Panc1 (cell line): ENCODE measurements around the gene CHAF1A. TPM values are rescaled to one million over a fixed set of nuclear protein-coding genes. Genes with fewer than 3 reads are reported as not detected.
A peak's percentile ranks its signal among the peaks of the same experiment; 100 is the strongest.

Experiments
- ATAC-seq: fragments of 200-7000 bp; cut with Tn5 transposase; 2 replicates; pipeline ENCODE4 v1.9.1; 2020; ENCODE audit warnings: mild to moderate bottlenecking, moderate library complexity
- BruUV-seq: library from RNA; stranded (reverse); fragments of 400-500 nt; replicated peaks from 2 replicates; lab custom pipeline; 2021; lab: Mats Ljungman, UMichigan
- CTCF ChIA-PET: fragments of 300-600 bp; sonication (Branson Sonifier 250); formaldehyde crosslinking; loops from one replicate; lab custom pipeline; 2022; ENCODE audit warnings: antibody characterized with exemption; lab: Charles Lee
- POLR2A ChIA-PET: fragments of 300-600 bp; sonication (Branson Sonifier 250); formaldehyde crosslinking; loops from one replicate; lab custom pipeline; 2022; ENCODE audit warnings: antibody characterized with exemption; lab: Charles Lee
- DNase-seq: peaks from one replicate; pipeline ENCODE4 v3.0.0-alpha.2; 2010; ENCODE audit warnings: low read depth, low spot score
- H3K27ac ChIP-seq: 2 replicates; pipeline ENCODE4 v1.5.1; 2011; ENCODE audit warnings: mild to moderate bottlenecking, low read length, inconsistent platforms
- H3K27me3 ChIP-seq: fragments of 200-500 bp; sonication (Bioruptor generic); 2 replicates; pipeline ENCODE4 v1.6.0; 2014; ENCODE audit warnings: low read length, inconsistent platforms; ENCODE audit not compliant: control insufficient read depth, insufficient read depth
- H3K36me3 ChIP-seq: fragments of 200-500 bp; sonication (Bioruptor generic); 2 replicates; pipeline ENCODE4 v1.5.1; 2014; ENCODE audit warnings: inconsistent platforms, mild to moderate bottlenecking, low read length, moderate library complexity; ENCODE audit not compliant: control insufficient read depth, insufficient read depth
- H3K4me1 ChIP-seq: 2 replicates; pipeline ENCODE4 v1.5.1; 2011; ENCODE audit warnings: inconsistent platforms, mild to moderate bottlenecking, low read length, moderate library complexity; ENCODE audit not compliant: control insufficient read depth, insufficient read depth
- H3K4me3 ChIP-seq, 2 experiments: 2 replicates each; pipeline ENCODE4 v1.5.1; 2011 to 2012; ENCODE audit warnings: low read depth in 2 of 2, low read length in 2 of 2, mild to moderate bottlenecking in 2 of 2, inconsistent platforms in 1 of 2, moderate library complexity in 1 of 2
- H3K9me3 ChIP-seq: fragments of 200-500 bp; sonication (Bioruptor generic); 2 replicates; pipeline ENCODE4 v1.5.1; 2014; ENCODE audit warnings: low read depth, mild to moderate bottlenecking, inconsistent platforms, low read length, moderate library complexity; ENCODE audit not compliant: control insufficient read depth, insufficient read depth
- POLR2AphosphoS5 ChIP-seq: IDR thresholded peaks from 2 replicates; pipeline ENCODE4 v1.6.1; 2012; ENCODE audit warnings: mild to moderate bottlenecking, low read depth, low read length, moderate library complexity
- SIN3A ChIP-seq: IDR thresholded peaks from 2 replicates; pipeline ENCODE4 v1.6.1; 2012; ENCODE audit warnings: low read depth, mild to moderate bottlenecking, low read length, moderate library complexity, borderline replicate concordance; ENCODE audit not compliant: insufficient read depth
- TCF7L2 ChIP-seq: IDR thresholded peaks from 2 replicates; pipeline ENCODE4 v1.6.1; 2011; ENCODE audit warnings: mild to moderate bottlenecking, low read depth, low read length, inconsistent platforms
- in situ Hi-C: cut with HindIII; loops from 2 replicates; pipeline ENCODE4 v1.10.0; 2016; ENCODE audit warnings: low sequenced_read_pairs, low pct_unique_long_range_greater_than_20kb
- intact Hi-C: fragments of 100-400 bp; cut with micrococcal nuclease; formaldehyde crosslinking; loops from one replicate; pipeline ENCODE4 v1.10.0; 2022; ENCODE audit not compliant: unreplicated experiment
- total RNA-seq: library from RNA; stranded (reverse); gene quantifications from one replicate; pipeline ENCODE4 v1.2.1, GENCODE V29; 2021; ENCODE audit not compliant: unreplicated experiment
- TF ChIP-seq, protein P1 (sequence below), 2 experiments: IDR thresholded peaks; 2 replicates each; pipeline ENCODE4 v1.6.1; 2011 to 2012; ENCODE audit warnings: low read depth in 2 of 2, control low read depth in 1 of 2, low read length in 1 of 2, mild to moderate bottlenecking in 1 of 2, moderate library complexity in 1 of 2; ENCODE audit not compliant: insufficient read depth in 1 of 2

Gene CHAF1A
- total RNA-seq, 1 experiment from 2014 or later: 45.4 TPM

DNA sequence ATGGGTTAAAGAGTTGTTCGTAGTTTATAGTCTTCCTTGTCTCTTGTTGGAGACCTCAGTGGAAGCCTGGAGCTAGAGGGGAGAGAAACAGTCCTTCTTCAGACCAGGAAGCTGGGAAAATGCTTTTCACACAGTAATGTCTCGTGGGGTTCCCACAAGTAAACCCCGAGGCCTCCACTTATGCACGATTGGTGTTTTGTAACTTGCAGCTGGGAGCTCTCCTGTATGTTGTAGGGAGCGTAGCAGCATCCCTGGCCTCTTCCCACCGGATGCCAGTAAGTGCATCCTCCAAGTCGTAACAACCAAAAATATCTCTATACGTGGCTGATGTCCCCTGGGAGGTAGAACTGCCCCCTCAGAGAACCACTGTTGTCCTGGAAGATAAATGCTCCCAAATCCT, 3.5 kb downstream of the CHAF1A start:
- H3K9me3 ChIP-seq: no peaks in the 10 kb centered on the region
- in situ Hi-C loops (no loop called here), intact Hi-C loops (no loop called here)
- peaks cover 2% of the 10 kb centered on the region for H3K36me3 ChIP-seq
- no peak overlapping the region for H3K27ac ChIP-seq
- no peak overlapping the region for H3K4me3 ChIP-seq
- BruUV-seq: TSS peak; percentile 40
- DNase-seq: no peak
- TF ChIP-seq POLR2AphosphoS5 (no peak), TCF7L2 (no peak), SIN3A (no peak)
- ATAC-seq: no peak
- POLR2A ChIA-PET: no interaction called here
- CTCF ChIA-PET: no interaction called here
- no peaks in the 10 kb centered on the region for H3K27me3 ChIP-seq
- peaks cover 8% of the 10 kb centered on the region for H3K4me1 ChIP-seq

DNA sequence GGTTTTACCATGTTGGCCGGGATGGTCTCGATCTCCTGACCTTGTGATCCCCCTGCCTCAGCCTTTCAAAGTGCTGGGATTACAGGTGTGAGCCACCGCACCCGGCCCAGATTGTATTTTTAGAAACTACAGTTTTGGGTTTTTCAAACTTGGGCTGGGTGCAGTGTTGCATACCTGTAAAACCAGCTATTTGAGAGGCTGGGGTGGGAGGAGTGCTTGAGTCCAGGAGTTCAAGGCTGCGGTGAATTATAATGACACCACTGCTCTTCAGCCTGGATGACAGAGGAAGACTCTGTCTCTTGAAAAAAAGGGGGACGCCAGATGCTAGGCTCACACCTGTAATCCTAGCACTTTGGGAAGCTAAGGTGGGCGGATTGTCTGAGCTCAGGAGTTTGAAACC, 4.2 kb downstream of the CHAF1A start:
- Histone ChIP-seq H3K27ac (no peak overlapping the region), H3K4me3 (no peak overlapping the region), H3K27me3 (no peaks in the 10 kb centered on the region), H3K4me1 (peaks cover 8% of the 10 kb centered on the region), H3K36me3 (peaks cover 2% of the 10 kb centered on the region), H3K9me3 (no peaks in the 10 kb centered on the region)
- BruUV-seq: no TSS peak
- in situ Hi-C loops (no loop called here), intact Hi-C loops (no loop called here)
- ATAC-seq: no peak
- ChIA-PET CTCF (no interaction called here), POLR2A (interaction anchor here (0.8 kb wide), 1 partner anchor 10 kb away, joined by 3 read pairs; no protein-coding TSS in a partner anchor)
- no peak for TF ChIP-seq POLR2AphosphoS5
- TF ChIP-seq, protein P1, sequence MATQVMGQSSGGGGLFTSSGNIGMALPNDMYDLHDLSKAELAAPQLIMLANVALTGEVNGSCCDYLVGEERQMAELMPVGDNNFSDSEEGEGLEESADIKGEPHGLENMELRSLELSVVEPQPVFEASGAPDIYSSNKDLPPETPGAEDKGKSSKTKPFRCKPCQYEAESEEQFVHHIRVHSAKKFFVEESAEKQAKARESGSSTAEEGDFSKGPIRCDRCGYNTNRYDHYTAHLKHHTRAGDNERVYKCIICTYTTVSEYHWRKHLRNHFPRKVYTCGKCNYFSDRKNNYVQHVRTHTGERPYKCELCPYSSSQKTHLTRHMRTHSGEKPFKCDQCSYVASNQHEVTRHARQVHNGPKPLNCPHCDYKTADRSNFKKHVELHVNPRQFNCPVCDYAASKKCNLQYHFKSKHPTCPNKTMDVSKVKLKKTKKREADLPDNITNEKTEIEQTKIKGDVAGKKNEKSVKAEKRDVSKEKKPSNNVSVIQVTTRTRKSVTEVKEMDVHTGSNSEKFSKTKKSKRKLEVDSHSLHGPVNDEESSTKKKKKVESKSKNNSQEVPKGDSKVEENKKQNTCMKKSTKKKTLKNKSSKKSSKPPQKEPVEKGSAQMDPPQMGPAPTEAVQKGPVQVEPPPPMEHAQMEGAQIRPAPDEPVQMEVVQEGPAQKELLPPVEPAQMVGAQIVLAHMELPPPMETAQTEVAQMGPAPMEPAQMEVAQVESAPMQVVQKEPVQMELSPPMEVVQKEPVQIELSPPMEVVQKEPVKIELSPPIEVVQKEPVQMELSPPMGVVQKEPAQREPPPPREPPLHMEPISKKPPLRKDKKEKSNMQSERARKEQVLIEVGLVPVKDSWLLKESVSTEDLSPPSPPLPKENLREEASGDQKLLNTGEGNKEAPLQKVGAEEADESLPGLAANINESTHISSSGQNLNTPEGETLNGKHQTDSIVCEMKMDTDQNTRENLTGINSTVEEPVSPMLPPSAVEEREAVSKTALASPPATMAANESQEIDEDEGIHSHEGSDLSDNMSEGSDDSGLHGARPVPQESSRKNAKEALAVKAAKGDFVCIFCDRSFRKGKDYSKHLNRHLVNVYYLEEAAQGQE (IDR thresholded peaks at IDR 0.05; ENCODE audit: insufficient read depth in 1 of 2, low read depth in 2 of 2, low read length in 1 of 2): no peak
- DNase-seq: no peak

DNA sequence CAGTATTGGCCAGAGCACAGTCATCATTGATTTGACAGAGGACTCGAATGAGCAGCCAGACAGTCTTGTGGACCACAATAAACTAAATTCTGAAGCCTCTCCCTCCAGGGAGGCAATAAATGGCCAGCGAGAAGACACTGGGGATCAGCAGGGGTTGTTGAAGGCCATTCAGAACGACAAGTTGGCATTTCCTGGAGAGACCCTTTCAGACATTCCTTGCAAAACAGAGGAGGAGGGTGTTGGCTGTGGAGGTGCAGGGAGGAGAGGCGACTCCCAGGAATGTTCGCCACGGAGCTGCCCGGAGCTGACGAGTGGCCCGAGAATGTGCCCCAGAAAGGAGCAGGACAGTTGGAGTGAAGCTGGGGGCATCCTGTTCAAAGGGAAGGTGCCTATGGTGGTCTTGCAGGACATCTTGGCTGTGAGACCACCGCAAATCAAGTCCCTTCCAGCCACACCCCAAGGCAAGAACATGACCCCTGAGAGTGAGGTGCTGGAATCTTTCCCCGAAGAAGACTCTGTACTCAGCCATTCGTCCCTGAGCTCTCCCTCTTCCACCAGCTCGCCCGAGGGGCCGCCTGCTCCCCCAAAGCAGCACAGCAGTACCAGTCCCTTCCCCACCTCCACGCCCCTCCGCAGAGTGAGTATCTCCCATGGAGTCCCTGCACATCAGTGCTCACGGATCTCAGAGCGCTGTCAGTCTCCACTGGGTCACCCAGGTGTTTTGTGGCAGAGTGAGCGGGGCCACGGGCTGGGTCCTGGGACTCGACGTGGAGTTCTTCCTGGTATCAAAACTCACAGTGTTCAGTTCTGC, 6.9 kb downstream of the CHAF1A start:
- peaks cover 4% of the 10 kb centered on the region; the same call in 1 of the 2 replicates for H3K36me3 ChIP-seq
- BruUV-seq: TSS peak; percentile 74
- POLR2A ChIA-PET: no interaction called here
- no peak overlapping the region for H3K4me3 ChIP-seq
- no peak overlapping the region for H3K27ac ChIP-seq
- CTCF ChIA-PET: no interaction called here
- intact Hi-C loops: no loop called here
- no peak for DNase-seq
- ATAC-seq: no peak
- no peaks in the 10 kb centered on the region for H3K9me3 ChIP-seq
- TF ChIP-seq, protein P1 (IDR thresholded peaks at IDR 0.05; ENCODE audit: insufficient read depth in 1 of 2, low read depth in 2 of 2, low read length in 1 of 2): no peak
- peaks cover 2% of the 10 kb centered on the region for H3K4me1 ChIP-seq
- no peaks in the 10 kb centered on the region for H3K27me3 ChIP-seq
- in situ Hi-C loops: no loop called here
